Loucy (cell line): ENCODE results near the gene GSG1L.

Experiments used
- H2AFZ ChIP-seq: fragments of 200-600 bp; sonication (generic); 2 replicates; pipeline ENCODE4 v1.6.0; 2016; ENCODE audit warnings: antibody characterized with exemption, mild to moderate bottlenecking, low read length, moderate library complexity
- H3F3A ChIP-seq: fragments of 200-600 bp; 2 replicates; pipeline ENCODE4 v1.6.0; 2016; ENCODE audit warnings: antibody characterized with exemption, low read depth, mild to moderate bottlenecking
- H3K27me3 ChIP-seq: fragments of 200-600 bp; sonication (generic); 2 replicates; pipeline ENCODE4 v1.6.1; 2014; ENCODE audit warnings: low read length, mild to moderate bottlenecking; ENCODE audit not compliant: insufficient read depth, poor library complexity, severe bottlenecking
- H3K36me3 ChIP-seq: fragments of 200-600 bp; sonication (generic); 2 replicates; pipeline ENCODE4 v1.6.1; 2016; ENCODE audit warnings: low read length; ENCODE audit not compliant: insufficient read depth
- H3K4me1 ChIP-seq: fragments of 200-600 bp; sonication (generic); 2 replicates; pipeline ENCODE4 v1.5.1; 2014; ENCODE audit warnings: low read length, mild to moderate bottlenecking; ENCODE audit not compliant: insufficient read depth, poor library complexity, severe bottlenecking
- H3K4me2 ChIP-seq: fragments of 200-600 bp; sonication (generic); 2 replicates; pipeline ENCODE4 v1.6.0; 2014; ENCODE audit warnings: antibody characterized with exemption, low read length, low read depth, mild to moderate bottlenecking; ENCODE audit not compliant: poor library complexity, severe bottlenecking
- H3K4me3 ChIP-seq: fragments of 200-600 bp; sonication (generic); 2 replicates; pipeline ENCODE4 v1.5.1; 2014; ENCODE audit warnings: low read length, mild to moderate bottlenecking, mixed read lengths; ENCODE audit not compliant: poor library complexity, severe bottlenecking
- H3K79me2 ChIP-seq: fragments of 200-600 bp; sonication (generic); 2 replicates; pipeline ENCODE4 v1.6.1; 2014; ENCODE audit warnings: low read length; ENCODE audit not compliant: insufficient read depth
- H3K9ac ChIP-seq: fragments of 200-600 bp; sonication (generic); 2 replicates; pipeline ENCODE4 v1.6.0; 2014; ENCODE audit warnings: mild to moderate bottlenecking, low read depth, low read length, moderate library complexity; ENCODE audit not compliant: poor library complexity, severe bottlenecking
- H3K9me2 ChIP-seq: fragments of 200-600 bp; sonication (generic); replicated peaks from 2 replicates; pipeline ENCODE4 v1.6.1; 2016; ENCODE audit warnings: low read depth, low read length, mixed read lengths
- H3K9me3 ChIP-seq: fragments of 200-600 bp; sonication (generic); 2 replicates; pipeline ENCODE4 v1.6.1; 2014; ENCODE audit warnings: mild to moderate bottlenecking, antibody characterized with exemption, low read length, low read depth; ENCODE audit not compliant: insufficient read depth
- H4K20me1 ChIP-seq: fragments of 200-600 bp; sonication (generic); 2 replicates; pipeline ENCODE4 v1.6.0; 2014; ENCODE audit warnings: antibody characterized with exemption, low read length, mild to moderate bottlenecking; ENCODE audit not compliant: insufficient read depth, poor library complexity, severe bottlenecking
- CTCF ChIP-seq: fragments of 200-600 bp; sonication (generic); conservative IDR thresholded peaks from 2 replicates; pipeline ENCODE4 v1.5.1; 2014; ENCODE audit warnings: mild to moderate bottlenecking, antibody characterized with exemption, low read length
- EZH2phosphoT487 ChIP-seq: fragments of 200-600 bp; IDR thresholded peaks from 2 replicates; pipeline ENCODE4 v1.6.1; 2018; ENCODE audit warnings: antibody characterized with exemption, mild to moderate bottlenecking, moderate library complexity, borderline replicate concordance

GSG1L gene

GRCh38 chr16:27963471-27963965 lies 100.0 kb downstream of the GSG1L start:
- H3K79me2 ChIP-seq = no peaks in the 10 kb centered on the region
- H3F3A ChIP-seq = no peaks in the 10 kb centered on the region
- H3K4me3 ChIP-seq = no peak overlapping the region
- no peaks in the 10 kb centered on the region for H3K9me3 ChIP-seq
- no peaks in the 10 kb centered on the region for H3K4me1 ChIP-seq
- no peaks in the 10 kb centered on the region for H4K20me1 ChIP-seq
- H3K36me3 ChIP-seq = no peaks in the 10 kb centered on the region
- no peak overlapping the region for H3K4me2 ChIP-seq
- no peak overlapping the region for H3K9ac ChIP-seq
- no peak for TF ChIP-seq CTCF
- TF ChIP-seq EZH2phosphoT487 = no peak
- H3K27me3 ChIP-seq = no peaks in the 10 kb centered on the region
- H2AFZ ChIP-seq = no peak overlapping the region
- H3K9me2 ChIP-seq = no peaks in the 10 kb centered on the region

GRCh38 chr16:27962197-27962596 lies 101.3 kb downstream of the GSG1L start:
- H3K4me2 ChIP-seq = no peak overlapping the region
- no peaks in the 10 kb centered on the region for H3K4me1 ChIP-seq
- no peaks in the 10 kb centered on the region for H3K27me3 ChIP-seq
- H3K4me3 ChIP-seq = no peak overlapping the region
- no peaks in the 10 kb centered on the region for H3K36me3 ChIP-seq
- TF ChIP-seq CTCF (no peak), EZH2phosphoT487 (no peak)
- no peaks in the 10 kb centered on the region for H3K9me3 ChIP-seq
- no peaks in the 10 kb centered on the region for H3K9me2 ChIP-seq
- no peaks in the 10 kb centered on the region for H4K20me1 ChIP-seq
- no peaks in the 10 kb centered on the region for H3K79me2 ChIP-seq
- no peak overlapping the region for H3K9ac ChIP-seq
- no peaks in the 10 kb centered on the region for H3F3A ChIP-seq
- H2AFZ ChIP-seq = no peak overlapping the region

GRCh38 chr16:27961296-27961620 lies 102.3 kb downstream of the GSG1L start:
- H3K79me2 ChIP-seq = no peaks in the 10 kb centered on the region
- no peaks in the 10 kb centered on the region for H3K9me3 ChIP-seq
- TF ChIP-seq EZH2phosphoT487 (no peak), CTCF (no peak)
- no peaks in the 10 kb centered on the region for H4K20me1 ChIP-seq
- no peaks in the 10 kb centered on the region for H3K4me1 ChIP-seq
- no peak overlapping the region for H3K9ac ChIP-seq
- no peak overlapping the region for H3K4me2 ChIP-seq
- H3K4me3 ChIP-seq = no peak overlapping the region
- H3K27me3 ChIP-seq = no peaks in the 10 kb centered on the region
- H2AFZ ChIP-seq = no peak overlapping the region
- no peaks in the 10 kb centered on the region for H3K36me3 ChIP-seq
- H3K9me2 ChIP-seq = no peaks in the 10 kb centered on the region
- no peaks in the 10 kb centered on the region for H3F3A ChIP-seq
